Measurements from ENCODE around the gene C5orf15.

The C5orf15 gene

DNA sequence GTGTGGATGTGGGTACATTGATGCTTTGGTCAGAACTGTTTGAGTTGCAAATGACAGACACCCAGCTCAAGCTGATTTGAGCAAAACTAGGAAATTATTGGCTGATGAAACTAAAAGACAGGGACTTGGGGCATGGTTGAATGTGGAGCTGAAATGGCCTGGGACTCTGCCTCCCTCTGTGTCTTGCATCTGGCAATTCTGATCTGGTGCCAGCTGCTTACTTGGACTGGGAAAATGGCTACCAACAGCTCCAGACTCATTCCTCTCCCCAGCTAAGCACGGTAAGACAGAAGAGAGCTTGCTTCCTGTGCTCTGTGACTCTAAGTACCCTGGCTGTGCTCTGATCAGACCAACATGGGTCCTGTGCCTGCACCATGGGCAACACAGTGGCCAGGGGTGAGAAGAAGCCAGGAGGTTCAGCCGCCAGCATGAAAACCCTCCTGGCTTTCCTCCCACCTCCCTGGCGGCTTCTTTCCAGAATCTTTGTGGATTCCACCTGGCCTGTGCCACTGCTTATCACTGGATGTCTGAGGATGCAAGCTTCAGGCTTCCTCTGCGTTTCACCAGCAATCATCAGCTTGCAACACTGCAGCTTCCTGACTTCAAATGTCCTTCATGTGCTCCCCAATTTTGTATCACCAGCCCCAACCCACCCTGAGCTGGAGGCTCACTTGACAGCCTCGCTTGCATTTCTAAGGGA, 44.1 kb downstream of the C5orf15 start:
- TF ChIP-seq, protein P1, sequence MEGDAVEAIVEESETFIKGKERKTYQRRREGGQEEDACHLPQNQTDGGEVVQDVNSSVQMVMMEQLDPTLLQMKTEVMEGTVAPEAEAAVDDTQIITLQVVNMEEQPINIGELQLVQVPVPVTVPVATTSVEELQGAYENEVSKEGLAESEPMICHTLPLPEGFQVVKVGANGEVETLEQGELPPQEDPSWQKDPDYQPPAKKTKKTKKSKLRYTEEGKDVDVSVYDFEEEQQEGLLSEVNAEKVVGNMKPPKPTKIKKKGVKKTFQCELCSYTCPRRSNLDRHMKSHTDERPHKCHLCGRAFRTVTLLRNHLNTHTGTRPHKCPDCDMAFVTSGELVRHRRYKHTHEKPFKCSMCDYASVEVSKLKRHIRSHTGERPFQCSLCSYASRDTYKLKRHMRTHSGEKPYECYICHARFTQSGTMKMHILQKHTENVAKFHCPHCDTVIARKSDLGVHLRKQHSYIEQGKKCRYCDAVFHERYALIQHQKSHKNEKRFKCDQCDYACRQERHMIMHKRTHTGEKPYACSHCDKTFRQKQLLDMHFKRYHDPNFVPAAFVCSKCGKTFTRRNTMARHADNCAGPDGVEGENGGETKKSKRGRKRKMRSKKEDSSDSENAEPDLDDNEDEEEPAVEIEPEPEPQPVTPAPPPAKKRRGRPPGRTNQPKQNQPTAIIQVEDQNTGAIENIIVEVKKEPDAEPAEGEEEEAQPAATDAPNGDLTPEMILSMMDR (IDR thresholded peaks at IDR 0.05; ENCODE audit: extremely low read depth, missing control alignments), result no peak
- DNase-seq (ENCODE audit: low spot score), result no peak

DNA sequence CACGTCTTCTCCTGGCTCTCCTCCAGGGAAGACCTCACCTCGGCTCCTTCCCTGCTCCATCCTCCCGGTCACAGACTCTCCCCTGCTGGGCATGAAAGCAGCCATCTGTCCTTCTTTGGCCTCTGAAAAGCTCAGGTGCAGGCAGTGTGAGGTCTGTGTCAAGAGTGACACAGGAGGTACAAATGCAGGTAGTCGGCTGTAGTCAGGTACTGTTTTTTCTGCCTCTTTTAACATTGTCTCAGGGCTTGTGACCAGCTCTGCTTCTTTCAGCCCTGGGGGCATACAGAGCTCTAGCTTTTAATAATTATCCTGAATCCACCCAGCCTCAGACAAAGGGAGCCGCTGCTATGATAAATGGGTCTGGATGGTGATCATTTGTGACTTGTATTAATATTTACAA, 46.4 kb downstream of the C5orf15 start:
- DNase-seq (ENCODE audit: low spot score), result no peak
- TF ChIP-seq, protein P1 (IDR thresholded peaks at IDR 0.05; ENCODE audit: extremely low read depth, missing control alignments), result no peak

DNA sequence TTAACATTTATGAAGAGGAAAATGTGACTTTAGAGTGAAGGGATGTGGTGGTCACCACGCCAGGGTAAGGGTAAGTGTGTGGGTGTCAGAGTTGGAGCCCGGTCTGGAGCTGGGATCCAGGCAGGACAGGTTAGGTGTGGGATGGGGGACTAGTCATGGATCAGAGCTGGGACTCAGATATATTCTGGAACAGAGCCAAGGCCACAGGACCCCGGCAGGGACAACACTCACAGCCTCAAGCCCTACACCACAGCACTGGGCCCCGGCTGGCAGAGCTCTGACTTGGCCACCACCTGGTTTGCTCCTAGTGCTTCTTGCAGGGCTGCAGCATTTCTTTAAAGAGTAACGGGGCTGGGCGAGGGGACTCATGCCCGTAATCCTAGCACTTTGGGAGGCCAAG, 47.4 kb downstream of the C5orf15 start:
- DNase-seq (ENCODE audit: low spot score), result no peak
- TF ChIP-seq, protein P1 (IDR thresholded peaks at IDR 0.05; ENCODE audit: extremely low read depth, missing control alignments), result no peak

DNA sequence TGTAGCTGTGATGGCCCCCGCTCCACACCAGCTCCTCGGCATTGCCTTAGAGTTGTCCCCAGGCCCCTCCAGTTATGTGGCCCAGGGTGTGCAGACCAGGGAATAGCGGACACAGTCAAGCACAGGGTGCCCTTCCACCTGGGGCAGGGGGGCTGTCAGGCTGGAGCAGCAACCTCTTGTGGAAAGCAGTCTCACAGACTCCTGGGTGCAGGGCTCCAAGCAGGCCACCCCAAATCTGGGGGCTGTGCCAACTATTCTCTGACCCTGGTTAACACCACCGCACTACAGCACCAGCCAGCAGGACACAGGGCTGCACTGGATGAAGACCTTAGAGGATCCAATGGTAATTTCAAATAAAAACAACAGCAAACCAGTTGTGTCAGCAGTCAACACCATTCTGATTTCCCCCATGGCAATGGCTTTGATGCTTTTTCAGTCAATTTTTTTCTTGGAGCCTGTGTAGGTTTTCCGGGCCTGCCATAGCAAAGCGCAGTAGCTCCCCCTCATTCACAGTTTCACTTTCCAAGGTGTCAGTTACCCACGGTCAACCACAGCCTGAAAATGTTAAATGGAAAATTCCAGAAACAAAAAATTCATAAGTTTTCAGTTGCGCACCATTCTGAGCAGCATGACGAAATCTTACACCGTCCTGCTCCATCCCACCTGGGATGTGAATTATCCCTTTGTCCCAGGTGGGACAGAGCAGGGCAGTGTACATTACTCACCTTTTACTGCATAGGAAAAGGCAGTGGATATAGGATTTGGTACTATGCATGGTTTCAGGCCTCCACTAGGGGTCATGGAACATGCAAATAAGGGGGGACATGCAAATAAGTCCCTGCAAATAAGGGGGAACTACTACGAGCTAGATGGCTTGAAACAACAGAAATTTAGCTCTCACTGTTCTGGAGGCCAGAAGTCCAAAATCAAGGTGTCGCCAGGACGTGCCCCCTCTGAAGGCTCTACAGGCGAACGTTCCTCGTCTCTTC, 49.0 kb downstream of the C5orf15 start:
- no peak for DNase-seq (ENCODE audit: low spot score)
- TF ChIP-seq, protein P1 (IDR thresholded peaks at IDR 0.05; ENCODE audit: extremely low read depth, missing control alignments), result no peak

DNA sequence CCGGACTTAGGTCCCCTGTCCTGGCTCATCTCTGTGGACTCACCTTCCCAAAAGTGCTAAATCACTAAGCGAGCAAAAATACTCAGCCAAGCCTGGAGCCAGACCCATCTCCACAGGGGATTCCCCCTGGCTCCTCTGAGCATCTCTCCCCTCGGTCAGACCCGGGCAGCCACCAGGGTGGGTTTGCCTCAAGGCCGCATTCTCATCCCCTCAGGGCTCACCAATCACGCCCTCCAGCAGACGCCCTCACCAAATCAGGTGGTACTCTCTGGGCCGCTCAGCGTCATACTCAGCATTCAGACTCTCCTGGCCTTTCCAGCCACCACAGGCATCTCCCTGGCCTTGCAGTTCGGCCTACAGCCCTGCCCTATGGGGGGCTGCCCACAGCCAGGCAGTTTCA, 49.7 kb downstream of the C5orf15 start:
- DNase-seq (ENCODE audit: low spot score), result no peak
- TF ChIP-seq, protein P1 (IDR thresholded peaks at IDR 0.05; ENCODE audit: extremely low read depth, missing control alignments), result no peak

DNA sequence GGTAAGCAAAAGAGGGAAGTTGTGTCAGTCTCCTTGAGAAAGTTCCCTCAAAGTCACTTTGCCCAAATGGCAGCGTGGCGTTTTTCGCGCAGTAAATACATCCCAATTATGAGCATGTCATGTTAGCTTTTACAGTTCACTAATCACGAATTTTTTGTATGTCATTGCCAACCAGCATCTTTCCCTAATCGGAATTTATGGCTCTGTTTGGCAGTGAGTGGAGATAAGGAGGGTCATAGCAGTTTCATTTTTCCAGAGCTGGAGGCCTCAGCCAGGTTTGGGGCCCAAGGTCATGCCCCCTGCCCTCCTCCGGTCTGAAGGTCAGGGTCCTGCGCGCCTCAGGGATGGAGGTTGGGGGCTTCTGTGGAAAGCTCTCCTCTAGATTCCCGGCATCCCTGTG, 50.1 kb downstream of the C5orf15 start:
- TF ChIP-seq, protein P1 (IDR thresholded peaks at IDR 0.05; ENCODE audit: extremely low read depth, missing control alignments), result no peak
- DNase-seq (ENCODE audit: low spot score), result no peak

DNA sequence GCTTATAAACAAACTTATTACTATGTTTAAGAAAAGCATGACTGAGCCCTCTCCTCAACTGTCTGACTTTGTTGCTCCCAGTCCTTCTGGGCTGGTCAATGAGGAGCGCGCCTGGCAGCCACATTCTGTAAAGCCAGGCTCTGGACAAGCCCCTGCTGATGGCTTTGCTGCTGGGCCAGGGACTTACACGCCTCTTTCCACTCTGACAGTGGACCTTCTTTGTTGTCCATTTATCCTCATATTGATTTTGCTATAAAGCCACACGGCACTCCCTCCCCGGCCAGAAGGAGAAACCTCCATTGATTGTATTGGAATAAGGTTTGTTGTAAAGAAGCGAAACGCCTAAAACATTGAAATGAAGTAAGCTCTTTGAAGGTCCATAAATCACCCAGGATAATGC, 50.6 kb downstream of the C5orf15 start:
- DNase-seq (ENCODE audit: low spot score), result no peak
- TF ChIP-seq, protein P1 (IDR thresholded peaks at IDR 0.05; ENCODE audit: extremely low read depth, missing control alignments), result no peak

All from GM20000 (cell line).